ENCODE measurements around the gene RUVBL1.

RUVBL1 gene

GRCh38 chr3:128074851-128075521, 48.6 kb downstream of the RUVBL1 start:
- Histone ChIP-seq H3K4me1 (ENCODE audit: low read depth, poor library complexity, severe bottlenecking) (no peaks in the 10 kb centered on the region), H3K79me2 (ENCODE audit: insufficient read depth, low read depth) (no peaks in the 10 kb centered on the region), H3K9ac (no peak overlapping the region), H3K4me3 (IDR thresholded peaks at IDR 0.05; ENCODE audit: insufficient read depth, low read depth, low read length) (no peak overlapping the region), H3K27me3 (ENCODE audit: insufficient read depth, low read depth) (no peaks in the 10 kb centered on the region), H3K36me3 (ENCODE audit: insufficient read depth) (peaks cover 4% of the 10 kb centered on the region; the same call in 1 of the 2 replicates), H3K4me2 (no peak overlapping the region), H3K27ac (no peak overlapping the region), H4K20me1 (ENCODE audit: insufficient read depth) (no peaks in the 10 kb centered on the region), H2AFZ (ENCODE audit: low read depth) (no peak overlapping the region)
- no peak for TF ChIP-seq CTCF (conservative IDR thresholded peaks at IDR 0.05; ENCODE audit: low read depth, low read length)

- Histone ChIP-seq H4K20me1 (ENCODE audit: insufficient read depth) (0 out of 2 replicates have a peak, but pooled peaks cover 2% of the 10 kb centered on the region), H3K9ac (no peak overlapping the region)
- no peak for TF ChIP-seq CTCF (conservative IDR thresholded peaks at IDR 0.05; ENCODE audit: low read depth, low read length)
These were observed 49.8 kb downstream of the RUVBL1 start for GRCh38 chr3:128073807-128074206.

GRCh38 chr3:128073185-128073725, 50.4 kb downstream of the RUVBL1 start:
- no peak overlapping the region for H3K4me3 ChIP-seq (IDR thresholded peaks at IDR 0.05; ENCODE audit: insufficient read depth, low read depth, low read length)
- no peak overlapping the region for H3K27ac ChIP-seq
- H3K4me1 ChIP-seq (ENCODE audit: low read depth, poor library complexity, severe bottlenecking) = no peaks in the 10 kb centered on the region
- H4K20me1 ChIP-seq (ENCODE audit: insufficient read depth) = 0 out of 2 replicates have a peak, but pooled peaks cover 2% of the 10 kb centered on the region
- H3K4me2 ChIP-seq = no peak overlapping the region
- H3K36me3 ChIP-seq (ENCODE audit: insufficient read depth) = peaks cover 19% of the 10 kb centered on the region
- no peaks in the 10 kb centered on the region for H3K79me2 ChIP-seq (ENCODE audit: insufficient read depth, low read depth)
- no peak for TF ChIP-seq CTCF (conservative IDR thresholded peaks at IDR 0.05; ENCODE audit: low read depth, low read length)
- H2AFZ ChIP-seq (ENCODE audit: low read depth) = no peak overlapping the region
- no peak overlapping the region for H3K9ac ChIP-seq
- H3K27me3 ChIP-seq (ENCODE audit: insufficient read depth, low read depth) = no peaks in the 10 kb centered on the region

More at GRCh38 chr3:128073807-128074206, 49.8 kb downstream of the RUVBL1 start:
- no peaks in the 10 kb centered on the region for H3K4me1 ChIP-seq (ENCODE audit: low read depth, poor library complexity, severe bottlenecking)
- no peaks in the 10 kb centered on the region for H3K79me2 ChIP-seq (ENCODE audit: insufficient read depth, low read depth)
- peaks cover 14% of the 10 kb centered on the region for H3K36me3 ChIP-seq (ENCODE audit: insufficient read depth)
- H3K4me2 ChIP-seq = no peak overlapping the region
- H2AFZ ChIP-seq (ENCODE audit: low read depth) = no peak overlapping the region
- no peak overlapping the region for H3K4me3 ChIP-seq (IDR thresholded peaks at IDR 0.05; ENCODE audit: insufficient read depth, low read depth, low read length)
- H3K27me3 ChIP-seq (ENCODE audit: insufficient read depth, low read depth) = no peaks in the 10 kb centered on the region
- no peak overlapping the region; the same call in 1 of the 2 replicates for H3K27ac ChIP-seq

- H3K27me3 ChIP-seq (ENCODE audit: insufficient read depth, low read depth) = no peaks in the 10 kb centered on the region
- H3K79me2 ChIP-seq (ENCODE audit: insufficient read depth, low read depth) = no peaks in the 10 kb centered on the region
- no peak overlapping the region for H3K4me2 ChIP-seq
- H3K36me3 ChIP-seq (ENCODE audit: insufficient read depth) = peaks cover 22% of the 10 kb centered on the region
- no peak overlapping the region for H3K9ac ChIP-seq
- no peak overlapping the region; the same call in 1 of the 2 replicates for H3K27ac ChIP-seq
- H4K20me1 ChIP-seq (ENCODE audit: insufficient read depth) = 0 out of 2 replicates have a peak, but pooled peaks cover 2% of the 10 kb centered on the region
- H3K4me3 ChIP-seq (IDR thresholded peaks at IDR 0.05; ENCODE audit: insufficient read depth, low read depth, low read length) = no peak overlapping the region
- TF ChIP-seq CTCF (conservative IDR thresholded peaks at IDR 0.05; ENCODE audit: low read depth, low read length) = no peak
- no peak overlapping the region for H2AFZ ChIP-seq (ENCODE audit: low read depth)
- no peaks in the 10 kb centered on the region for H3K4me1 ChIP-seq (ENCODE audit: low read depth, poor library complexity, severe bottlenecking)
These were observed 51.0 kb downstream of the RUVBL1 start for GRCh38 chr3:128072454-128073184.
